H1 (cell line): ENCODE data around the gene SLC25A11. TPM values are rescaled to one million over a fixed set of nuclear protein-coding genes. Genes with fewer than 3 reads are reported as not detected.

Source experiments
- BCL11A ChIP-seq, 2 experiments: IDR thresholded peaks; one replicate each; pipeline ENCODE4 v1.6.1; 2011; ENCODE audit warnings: low read depth in 2 of 2, low read length in 2 of 2, mild to moderate bottlenecking in 2 of 2
- CBX5 ChIP-seq: fragments of 300-800, 300-1000 bp; sonication (generic); IDR thresholded peaks from 2 replicates; pipeline ENCODE4 v1.7.1; 2016; ENCODE audit warnings: antibody characterized with exemption, low read length, low read depth
- CREB1 ChIP-seq: IDR thresholded peaks from 2 replicates; pipeline ENCODE4 v1.6.1; 2012; ENCODE audit warnings: inconsistent platforms
- HDAC2 ChIP-seq, 2 experiments: fragments of 300-600 bp in 1 of 2; sonication (generic) in 1 of 2; IDR thresholded peaks; 2 replicates each; pipeline ENCODE4 v1.6.1; 2011 to 2012; ENCODE audit warnings: low read depth in 2 of 2, low read length in 2 of 2, mild to moderate bottlenecking in 2 of 2, moderate library complexity in 2 of 2, borderline replicate concordance in 1 of 2, inconsistent platforms in 1 of 2
- JUND ChIP-seq: IDR thresholded peaks from 2 replicates; pipeline ENCODE4 v1.6.1; 2011; ENCODE audit warnings: mild to moderate bottlenecking, improper control_type of control experiment, low read length
- POLR2A ChIP-seq, 2 experiments: IDR thresholded peaks; 1 replicate in 1 of 2; 2 replicates in 1 of 2; pipeline ENCODE4 v1.6.1; 2011; ENCODE audit warnings: low read depth in 2 of 2, low read length in 2 of 2, mild to moderate bottlenecking in 2 of 2; ENCODE audit errors: control extremely low read depth in 1 of 2
- SIN3A ChIP-seq, 2 experiments: IDR thresholded peaks in 1 of 2; conservative IDR thresholded peaks in 1 of 2; 2 replicates each; pipeline ENCODE4 v1.6.1; 2011 to 2012; ENCODE audit warnings: low read length in 2 of 2, improper control_type of control experiment in 1 of 2, low read depth in 1 of 2, mild to moderate bottlenecking in 1 of 2
- SIX5 ChIP-seq: IDR thresholded peaks from 2 replicates; pipeline ENCODE4 v1.6.1; 2011; ENCODE audit warnings: mild to moderate bottlenecking, low read depth, low read length
- SP4 ChIP-seq: IDR thresholded peaks from 2 replicates; pipeline ENCODE4 v1.6.1; 2012; ENCODE audit warnings: low read length, inconsistent platforms
- TAF1 ChIP-seq: IDR thresholded peaks from 2 replicates; pipeline ENCODE4 v1.6.1; 2011; ENCODE audit warnings: mild to moderate bottlenecking, low read depth, low read length
- TBP ChIP-seq: IDR thresholded peaks from 2 replicates; pipeline ENCODE4 v1.6.1; 2011; ENCODE audit warnings: low read depth, low read length, improper control_type of control experiment
- USF2 ChIP-seq: IDR thresholded peaks from 2 replicates; pipeline ENCODE4 v1.6.1; 2011; ENCODE audit warnings: low read length, improper control_type of control experiment
- polyA plus RNA-seq, 7 experiments: library from polyadenylated mRNA; depleted of rRNA in 3 of 7; stranded (reverse) in 5 of 7; unstranded in 2 of 7; fragments of >200 nt in 5 of 7; fragments of 200-250 nt in 2 of 7; gene quantifications; 1 replicate in 5 of 7; 2 replicates in 1 of 7; 4 replicates in 1 of 7; pipeline versions ENCODE4 v1.2.1 to v1.2.3, GENCODE V29; 2011 to 2013; ENCODE audit warnings: missing spikeins in 2 of 7, mixed read lengths in 2 of 7
- total RNA-seq: library from RNA; stranded (reverse); fragmentation: NEBNext Ultra II Directional; extraction: Animal tissue kit (Norgen Biotek cat#: 25700); gene quantifications from 2 replicates; pipeline ENCODE4 v1.2.1, GENCODE V29; 2021
- TF ChIP-seq, protein P1 (sequence below): IDR thresholded peaks from 2 replicates; pipeline ENCODE4 v1.6.1; 2012; ENCODE audit warnings: low read length, inconsistent platforms

The SLC25A11 gene
- total and polyA plus RNA-seq, 2 of the 8 experiments (the other 6 are each of a cell fraction or from before 2014, with no cell fraction given): 55.9 to 97.0 TPM

DNA sequence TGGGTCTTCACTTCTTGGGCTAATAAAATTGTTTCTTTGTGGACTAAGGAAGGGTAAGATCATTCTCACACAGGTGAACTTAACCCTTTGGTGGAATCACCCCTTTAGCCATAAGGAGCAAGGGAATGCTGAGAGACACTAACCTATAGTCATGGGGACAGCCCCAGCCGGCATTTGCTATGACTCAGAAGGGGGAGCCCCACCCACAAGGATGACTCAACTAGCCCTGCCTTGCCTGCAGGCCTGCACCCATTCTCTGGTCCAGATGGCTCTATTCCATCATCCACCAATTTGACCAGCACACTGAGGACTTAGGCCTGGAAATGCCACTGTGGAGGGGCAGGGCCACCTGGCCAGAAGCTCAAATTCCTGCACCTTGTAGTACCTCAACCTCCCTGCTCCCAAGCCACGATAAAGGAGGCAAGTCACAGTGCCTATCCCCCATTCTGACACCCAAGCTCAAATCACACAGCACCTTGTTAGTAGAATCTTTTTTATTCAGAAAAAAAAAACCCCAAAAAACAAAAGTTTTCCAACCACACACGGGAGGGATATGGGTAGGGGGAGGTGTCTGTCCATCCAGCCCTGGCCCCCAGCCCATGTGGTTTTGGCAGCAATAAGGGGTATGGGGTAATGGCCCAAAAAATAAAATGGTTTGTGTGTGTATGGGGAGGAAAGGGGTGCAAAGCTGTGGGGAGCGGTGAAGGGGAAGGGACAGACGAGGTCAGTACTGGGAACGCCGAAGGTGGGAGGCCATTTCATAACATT, 5.5 kb upstream of the SLC25A11 start (continued):
- TF ChIP-seq CREB1: no peak
- TF ChIP-seq TBP: no peak
- 0 out of 2 replicates have a peak, but pooled peaks have one; percentile 30 for TF ChIP-seq TAF1
- peak in 1 of 2 experiments; percentile 80; a peak in 1 of 3 replicates for TF ChIP-seq POLR2A (IDR thresholded peaks at IDR 0.05; ENCODE audit: control extremely low read depth in 1 of 2, low read depth in 2 of 2, low read length in 2 of 2)
- TF ChIP-seq SIX5: peak; percentile 29; the same call in 1 of the 2 replicates
- TF ChIP-seq SP4: no peak
- no peak for TF ChIP-seq HDAC2 (IDR thresholded peaks at IDR 0.05; ENCODE audit: borderline replicate concordance in 1 of 2, low read depth in 2 of 2, low read length in 2 of 2)
- no peak for TF ChIP-seq CBX5
- no peak for TF ChIP-seq USF2
- peak in 1 of 2 experiments; percentile 81; a peak in 1 of 4 replicates for TF ChIP-seq SIN3A (conservative IDR thresholded peaks at IDR 0.05 in 1 of 2, IDR thresholded peaks at IDR 0.05 in 1 of 2; ENCODE audit: low read depth in 1 of 2, low read length in 2 of 2)
- TF ChIP-seq JUND: peak; percentile 83
- TF ChIP-seq BCL11A (IDR thresholded peaks at IDR 0.05; ENCODE audit: low read depth in 2 of 2, low read length in 2 of 2): no peak
- TF ChIP-seq, protein P1, sequence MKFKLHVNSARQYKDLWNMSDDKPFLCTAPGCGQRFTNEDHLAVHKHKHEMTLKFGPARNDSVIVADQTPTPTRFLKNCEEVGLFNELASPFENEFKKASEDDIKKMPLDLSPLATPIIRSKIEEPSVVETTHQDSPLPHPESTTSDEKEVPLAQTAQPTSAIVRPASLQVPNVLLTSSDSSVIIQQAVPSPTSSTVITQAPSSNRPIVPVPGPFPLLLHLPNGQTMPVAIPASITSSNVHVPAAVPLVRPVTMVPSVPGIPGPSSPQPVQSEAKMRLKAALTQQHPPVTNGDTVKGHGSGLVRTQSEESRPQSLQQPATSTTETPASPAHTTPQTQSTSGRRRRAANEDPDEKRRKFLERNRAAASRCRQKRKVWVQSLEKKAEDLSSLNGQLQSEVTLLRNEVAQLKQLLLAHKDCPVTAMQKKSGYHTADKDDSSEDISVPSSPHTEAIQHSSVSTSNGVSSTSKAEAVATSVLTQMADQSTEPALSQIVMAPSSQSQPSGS: peak; percentile 14; the same call in 1 of the 2 replicates
